HG03521 (cell line): ENCODE data around the gene ABCG2.
"Not testable (repeated sequence)": the region's sequence is repeated elsewhere in the genome, so short reads cannot be mapped to it uniquely, and the experiment has no call there.

Experiments used
- ATAC-seq: cut with Tn5 transposase; IDR thresholded peaks from one replicate; pipeline ENCODE4 v1.9.1; 2021; ENCODE audit warnings: mild to moderate bottlenecking, moderate library complexity; ENCODE audit not compliant: unreplicated experiment

Gene ABCG2

DNA sequence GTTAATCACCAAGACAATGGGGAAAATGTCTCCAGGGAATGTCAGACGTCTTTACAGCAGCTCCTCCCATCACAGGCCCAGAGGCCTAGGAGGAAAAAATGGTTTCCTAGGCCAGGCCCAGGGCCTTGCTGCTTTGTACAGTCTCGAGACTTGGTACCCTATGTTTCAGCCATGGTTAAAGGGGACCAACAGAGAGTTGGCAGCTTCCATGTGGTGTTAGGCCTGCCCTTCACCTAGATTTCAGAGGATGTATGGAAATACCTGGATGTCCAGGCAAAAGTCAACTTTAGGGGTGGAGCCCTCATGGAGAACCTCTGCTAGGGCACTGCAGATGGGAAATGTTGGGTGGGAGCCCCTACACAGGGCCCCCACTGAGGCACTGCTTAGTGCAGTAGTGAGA lies 38.5 kb downstream of the ABCG2 start:
- ATAC-seq, result no peak

DNA sequence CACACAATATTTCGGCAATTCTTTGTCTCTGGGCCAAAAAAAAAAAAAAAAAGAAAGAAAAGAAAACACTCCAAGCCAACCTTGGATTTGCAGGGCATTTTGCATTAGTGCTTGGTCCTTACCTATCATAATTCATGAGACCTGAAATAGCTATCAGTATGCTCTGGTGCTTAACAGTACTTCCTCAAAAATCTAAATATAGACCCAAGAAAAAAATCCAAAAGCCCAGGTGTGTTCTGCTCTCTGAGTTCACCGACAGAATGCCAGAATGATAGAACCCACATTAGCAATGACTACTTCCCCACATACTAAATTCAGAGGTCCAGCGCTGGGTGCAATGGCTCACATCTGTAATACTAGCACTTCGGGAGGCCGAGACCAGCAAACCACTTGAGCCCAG lies 42.9 kb downstream of the ABCG2 start:
- no peak for ATAC-seq

DNA sequence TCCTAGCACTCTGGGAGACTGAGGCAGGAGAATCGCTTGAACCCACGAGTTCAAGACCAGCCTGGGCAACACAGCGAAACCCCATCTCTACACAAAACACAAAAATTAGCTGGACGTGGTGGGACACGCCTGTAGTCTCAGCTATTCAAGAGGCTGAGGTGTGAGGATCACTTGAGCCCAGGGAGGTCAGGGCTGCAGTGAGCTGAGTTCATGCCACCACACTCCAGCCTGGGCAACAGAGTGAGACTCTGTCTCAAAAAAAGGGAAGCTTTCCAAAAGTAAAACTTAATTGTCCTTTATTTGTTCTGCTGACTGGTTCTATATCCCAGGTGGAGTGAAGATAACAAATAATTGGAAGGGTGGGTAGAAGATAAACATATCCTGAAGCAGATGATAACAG lies 45.6 kb downstream of the ABCG2 start:
- ATAC-seq, result no peak

DNA sequence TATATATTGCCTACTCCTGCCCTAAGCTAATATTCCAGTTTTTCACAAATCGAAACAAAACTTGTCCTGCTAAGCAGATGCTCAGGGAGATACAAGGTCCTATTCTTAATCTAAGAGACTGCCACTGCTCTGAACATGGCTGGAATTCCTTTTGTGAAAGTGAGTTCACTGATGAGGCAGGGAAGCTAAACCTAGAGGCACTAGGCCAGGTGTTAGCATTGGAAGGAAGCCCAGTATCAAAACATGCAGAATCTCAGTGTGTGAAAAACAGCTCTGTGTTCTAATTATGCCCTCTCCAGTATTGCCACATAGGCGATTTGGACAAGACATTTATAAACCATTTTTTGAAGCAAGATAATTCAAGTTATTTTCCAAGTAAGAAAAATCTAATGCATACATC lies 47.6 kb downstream of the ABCG2 start:
- ATAC-seq, result no peak

DNA sequence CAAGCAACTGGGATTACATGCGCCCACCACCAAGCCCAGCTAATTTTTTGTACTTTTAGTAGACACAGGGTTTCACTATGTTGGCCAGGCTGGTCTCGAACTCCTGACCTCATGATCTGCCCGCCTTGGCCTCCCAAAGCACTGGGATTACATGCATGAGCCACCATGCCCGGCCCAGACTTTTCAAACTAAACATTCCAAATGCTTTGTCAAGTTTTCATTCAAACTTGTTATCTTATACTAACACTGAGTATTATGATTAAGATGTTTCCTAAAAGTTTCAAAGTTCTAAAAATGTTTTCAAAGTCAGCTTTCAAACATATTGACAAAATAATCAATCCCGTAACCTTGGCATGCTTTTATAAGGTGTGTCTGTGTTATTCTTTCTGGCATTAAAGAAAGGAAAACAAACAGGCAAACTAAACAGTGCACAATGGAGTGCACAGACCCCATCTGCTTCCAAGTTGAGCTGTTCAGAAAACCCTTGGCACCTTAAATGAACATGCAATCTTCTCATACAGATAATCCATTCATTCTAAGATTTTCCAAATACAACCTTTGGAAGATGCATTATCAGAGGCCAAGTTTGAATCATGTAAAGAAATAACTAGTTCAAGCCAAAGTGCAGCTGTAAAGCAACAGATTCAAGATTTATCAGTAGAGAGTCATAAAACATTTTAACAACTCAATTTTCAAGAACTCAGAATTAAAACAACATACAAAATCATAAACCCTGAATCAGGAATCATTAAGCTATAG lies 49.1 kb downstream of the ABCG2 start:
- ATAC-seq, result no peak

DNA sequence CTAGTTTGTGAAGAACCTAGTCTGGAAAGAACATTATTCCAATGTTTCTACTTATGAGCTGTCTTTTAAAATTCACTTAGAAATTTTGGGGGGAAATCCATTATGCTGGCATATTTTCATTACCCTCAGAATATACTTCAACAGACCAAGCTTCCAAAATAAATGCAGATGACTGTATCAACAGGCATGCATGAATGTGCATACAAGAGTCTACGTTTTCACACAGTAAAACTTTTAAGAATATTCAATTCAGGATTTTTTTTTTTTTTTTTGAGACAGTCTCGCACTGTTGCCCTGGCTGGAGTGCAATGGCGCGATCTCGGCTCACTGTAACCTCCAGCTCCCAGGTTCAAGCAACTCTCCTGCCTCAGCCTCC lies 49.7 kb downstream of the ABCG2 start:
- no peak for ATAC-seq

DNA sequence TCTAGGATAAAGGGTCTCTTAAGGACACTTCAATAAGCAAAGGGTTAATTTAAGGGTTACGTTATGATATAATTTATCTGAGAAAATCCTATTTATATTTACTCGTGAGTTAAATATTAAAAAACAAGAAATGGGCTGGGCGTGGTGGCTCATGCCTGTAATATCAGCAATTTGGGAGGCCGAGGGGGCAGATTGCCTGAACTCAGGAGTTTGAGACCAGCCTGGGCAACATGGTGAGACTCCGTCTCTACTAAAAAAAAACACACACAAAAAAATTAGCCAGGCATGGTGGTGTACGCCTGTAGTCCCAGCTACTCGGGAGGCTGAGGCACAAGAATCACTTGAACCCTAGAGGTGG lies 50.4 kb downstream of the ABCG2 start:
- ATAC-seq, result not testable (repeated sequence)

DNA sequence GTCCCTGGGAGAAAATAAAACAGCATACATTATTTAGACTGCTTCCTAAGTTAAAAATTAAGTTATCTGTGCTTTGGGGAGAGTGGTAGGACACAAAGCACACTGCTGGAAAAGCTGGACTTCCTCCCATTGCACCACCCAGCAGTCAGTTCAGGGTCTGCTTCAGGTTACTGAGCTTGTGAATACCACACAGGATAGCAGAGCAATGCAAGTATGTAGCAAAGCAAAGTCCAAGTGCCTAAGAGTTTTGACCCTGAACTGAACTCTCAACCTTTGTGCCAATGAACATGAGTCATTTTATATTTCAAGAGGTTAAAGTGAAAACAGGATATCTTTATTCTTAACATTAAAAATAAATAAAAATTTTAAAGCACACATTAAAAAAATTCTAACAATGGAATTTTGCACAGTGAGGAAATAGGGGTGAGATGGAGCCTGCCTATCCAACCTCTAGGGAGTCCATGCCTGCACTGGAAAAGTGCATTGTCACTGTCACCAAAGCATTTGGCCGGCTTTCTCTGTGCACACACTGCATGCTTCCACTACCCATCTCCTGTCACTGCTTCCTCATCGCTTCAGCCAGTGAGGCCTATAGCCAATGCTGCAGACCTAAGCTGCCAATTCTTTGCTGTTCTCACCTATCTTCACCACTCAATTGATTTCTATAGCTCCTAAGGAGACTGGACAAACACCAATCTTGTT lies 50.9 kb downstream of the ABCG2 start:
- ATAC-seq, result no peak

DNA sequence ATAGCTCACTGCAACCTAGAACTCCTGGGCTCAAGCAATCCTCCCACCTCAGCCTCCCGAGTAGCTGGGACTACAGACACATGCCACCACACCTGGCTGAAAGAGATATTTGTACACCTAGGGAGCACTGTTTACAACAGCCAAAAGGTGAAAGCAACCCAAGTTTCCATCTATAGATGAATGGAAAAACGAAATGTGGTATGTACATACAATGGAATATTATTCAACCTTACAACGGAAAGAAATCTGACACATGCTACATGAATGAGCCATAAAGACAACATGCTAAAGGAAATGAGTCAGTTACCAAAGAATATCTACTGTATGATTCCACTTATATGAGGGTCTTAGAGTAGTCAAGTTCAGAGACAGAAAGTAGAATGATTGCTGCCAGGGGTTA lies 52.2 kb downstream of the ABCG2 start:
- ATAC-seq, result no peak

DNA sequence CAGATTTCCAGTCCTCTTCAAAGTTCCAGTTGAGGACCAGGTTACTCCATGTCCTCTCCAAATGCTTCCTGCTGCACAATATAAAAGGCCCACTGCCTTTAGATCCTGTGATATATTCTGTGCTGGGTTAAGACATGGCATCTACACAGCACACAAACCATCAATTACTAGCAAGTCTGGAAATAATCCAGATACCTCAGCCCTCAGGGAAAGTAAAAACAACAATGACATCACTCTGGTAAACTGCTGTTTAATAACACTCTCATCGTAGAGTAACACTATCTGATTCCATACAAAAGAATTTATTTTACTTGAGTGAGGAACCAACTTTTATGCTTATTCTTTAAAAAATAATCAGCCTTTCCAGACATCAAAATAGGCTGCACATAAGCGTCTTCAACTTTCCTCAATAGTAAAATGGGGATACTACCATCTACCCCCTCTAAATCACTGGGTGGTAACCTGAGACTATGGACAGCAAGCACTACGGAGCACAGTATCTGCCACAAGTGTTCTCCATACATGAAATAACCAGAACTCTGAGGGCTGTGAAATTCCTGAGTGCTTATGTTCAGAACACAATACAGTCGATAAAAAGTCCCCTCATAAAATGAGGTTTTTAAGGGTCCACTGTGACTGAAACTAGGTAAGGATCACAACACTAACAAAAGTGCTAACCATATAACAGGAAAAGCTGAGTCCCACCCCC lies 53.4 kb downstream of the ABCG2 start:
- no peak for ATAC-seq

DNA sequence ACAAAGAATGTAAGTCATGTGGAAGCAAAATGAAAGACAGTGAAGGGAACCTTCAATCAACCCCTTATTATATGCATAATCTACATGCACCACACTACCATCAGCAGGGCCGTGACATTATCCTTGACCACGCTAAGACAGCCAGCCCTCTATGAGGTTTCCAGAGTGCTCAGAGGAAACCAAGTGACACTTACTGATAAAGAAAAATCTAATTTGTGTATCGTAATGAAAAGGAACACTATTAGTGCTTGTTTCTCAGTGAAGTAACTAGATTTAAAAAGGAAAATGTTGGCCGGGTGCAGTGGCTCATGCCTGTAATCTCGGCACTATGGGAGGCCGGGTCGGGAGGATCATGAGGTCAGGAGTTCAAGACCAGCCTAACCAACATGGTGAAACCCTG lies 56.4 kb downstream of the ABCG2 start:
- no peak for ATAC-seq

DNA sequence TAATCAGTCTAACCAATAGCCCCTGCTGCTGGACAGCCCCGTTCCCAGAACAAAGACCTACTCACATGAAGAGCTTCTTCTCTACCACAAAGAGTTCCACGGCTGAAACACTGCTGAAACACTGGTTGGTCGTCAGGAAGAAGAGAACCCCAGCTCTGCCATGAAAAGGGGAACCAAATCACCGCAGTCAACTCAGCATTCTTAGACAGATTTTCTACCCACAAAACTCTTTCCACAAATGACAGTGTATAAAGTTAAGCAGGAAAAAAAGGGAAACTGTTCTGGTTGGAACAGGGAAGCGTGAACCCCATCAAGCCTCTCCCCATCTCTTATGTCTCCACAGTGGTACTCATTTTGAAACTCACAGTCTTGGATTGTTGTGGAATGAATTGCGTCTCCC lies 57.3 kb downstream of the ABCG2 start:
- no peak for ATAC-seq

DNA sequence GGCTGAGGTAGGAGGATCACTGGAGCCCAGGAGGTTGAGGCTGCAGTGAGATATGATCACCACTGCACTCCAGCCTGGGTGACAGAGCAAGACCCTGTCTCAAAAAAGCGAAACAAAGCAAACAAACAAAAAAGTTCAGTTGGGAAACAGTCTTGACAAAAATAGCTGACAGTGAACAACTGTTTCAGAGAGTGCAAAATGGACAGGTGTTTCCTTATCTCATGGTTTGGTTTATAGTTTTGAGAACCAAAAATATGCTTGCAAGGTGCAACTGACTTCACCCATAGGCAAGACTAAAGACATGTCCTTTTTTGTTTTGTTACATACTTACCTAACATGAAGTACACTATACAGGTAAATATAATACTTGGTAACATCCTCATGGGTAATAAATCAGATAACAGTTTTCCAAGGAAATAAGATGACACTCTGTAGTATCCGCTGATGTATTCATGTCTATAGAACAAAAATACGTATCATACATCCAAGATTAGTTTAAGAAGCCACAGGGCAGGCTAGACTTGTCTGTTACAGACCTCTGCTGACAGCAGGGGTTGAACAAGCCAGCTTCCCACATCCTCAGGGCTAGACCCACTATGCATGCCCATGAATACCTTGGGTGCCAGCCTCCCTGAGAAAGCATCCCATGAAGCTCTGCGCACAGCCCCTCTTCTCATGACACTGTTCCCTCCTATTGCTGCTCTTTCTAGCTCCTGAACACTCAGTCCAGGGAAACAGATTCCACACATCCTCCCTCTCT lies 59.3 kb downstream of the ABCG2 start:
- no peak for ATAC-seq

DNA sequence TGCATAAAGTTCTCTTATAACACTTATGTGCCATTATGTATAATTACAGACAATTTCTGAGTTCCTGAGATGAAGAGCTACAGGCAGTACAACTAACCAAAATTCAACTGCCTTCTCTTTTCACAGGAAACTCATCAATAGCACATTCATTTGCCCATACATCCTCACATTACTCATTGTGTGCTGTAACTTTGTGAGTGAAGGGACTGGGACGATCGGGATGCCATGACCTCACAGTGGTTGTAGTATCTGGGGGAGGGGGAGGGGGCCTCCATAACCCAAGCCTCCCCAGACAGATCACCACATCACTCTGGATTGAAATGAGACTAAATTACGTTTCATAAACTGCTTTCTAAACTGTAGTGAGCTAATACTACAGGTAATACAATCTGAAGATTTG lies 60.7 kb downstream of the ABCG2 start:
- ATAC-seq, result no peak

DNA sequence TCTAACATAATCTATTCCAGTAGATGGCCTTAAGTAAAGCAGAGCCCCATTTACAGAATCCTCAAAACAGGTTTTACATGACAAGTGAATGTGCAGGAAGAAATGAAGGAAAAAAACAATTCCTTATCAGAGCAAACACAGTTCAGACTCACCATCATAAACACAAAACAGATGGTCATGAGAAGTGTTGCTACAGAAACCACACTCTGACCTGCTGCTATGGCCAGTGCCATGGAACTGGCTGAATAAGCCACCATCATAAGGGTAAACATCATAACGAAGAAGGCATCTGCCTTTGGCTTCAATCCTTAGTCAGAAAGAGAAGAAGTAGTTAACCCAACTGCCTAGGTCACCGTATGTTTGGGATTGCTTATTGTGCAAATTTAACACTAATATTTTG lies 61.1 kb downstream of the ABCG2 start:
- no peak for ATAC-seq

DNA sequence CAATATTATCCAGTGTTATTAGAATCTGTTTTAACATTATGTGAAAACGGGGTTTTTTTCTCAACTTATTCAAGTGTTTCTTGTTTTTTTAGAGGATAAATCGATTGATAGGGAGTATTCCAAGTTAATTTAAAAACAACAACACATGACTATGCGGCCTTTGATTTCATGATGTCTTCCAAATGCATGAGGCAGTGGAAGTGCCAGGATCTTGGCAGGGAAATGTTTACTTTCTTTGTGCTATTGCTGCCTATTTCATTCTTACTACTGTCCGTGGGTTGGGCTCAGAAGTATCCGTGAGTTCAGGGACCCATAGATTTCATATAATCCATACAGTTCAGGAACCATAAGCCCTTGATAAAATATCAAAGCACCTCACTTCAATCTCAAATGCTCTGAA lies 64.6 kb downstream of the ABCG2 start:
- ATAC-seq, result no peak

DNA sequence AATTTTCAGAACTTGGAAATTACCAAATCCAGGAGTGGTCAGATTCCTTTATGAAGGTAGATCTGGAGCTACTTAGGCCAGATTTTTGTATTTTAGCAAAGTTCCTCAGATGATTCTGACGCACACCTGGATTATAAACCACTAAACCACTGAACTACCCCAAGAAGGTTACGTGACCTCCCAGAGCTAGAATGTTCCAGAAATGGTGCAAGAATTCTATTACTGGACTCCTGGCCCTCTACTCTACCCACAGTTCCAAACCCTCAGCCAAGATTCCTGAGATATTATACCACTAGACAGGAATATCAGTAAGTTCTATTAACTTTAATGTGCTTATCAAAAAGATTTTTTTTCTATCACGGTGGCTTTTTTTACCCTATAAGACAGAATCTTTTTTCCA lies 67.1 kb downstream of the ABCG2 start:
- ATAC-seq, result no peak

DNA sequence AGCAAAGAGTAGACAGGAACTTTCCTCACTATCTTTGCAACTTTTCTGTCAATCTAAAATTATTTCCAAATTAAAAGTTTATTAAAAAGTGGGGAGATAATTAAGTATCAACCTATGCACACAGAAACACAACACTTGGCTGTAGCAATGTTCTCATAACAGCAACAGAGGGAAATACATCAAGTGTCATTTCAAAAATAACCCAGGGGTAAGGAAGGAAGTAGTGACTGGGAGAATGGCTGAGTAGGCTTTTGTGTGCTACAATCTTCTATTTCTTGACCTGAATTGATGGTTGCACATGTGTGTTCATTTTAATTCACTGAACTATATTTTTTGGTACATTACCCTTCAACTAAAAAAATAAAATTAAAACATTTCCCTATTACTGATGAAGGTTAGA lies 67.5 kb downstream of the ABCG2 start:
- ATAC-seq, result no peak

DNA sequence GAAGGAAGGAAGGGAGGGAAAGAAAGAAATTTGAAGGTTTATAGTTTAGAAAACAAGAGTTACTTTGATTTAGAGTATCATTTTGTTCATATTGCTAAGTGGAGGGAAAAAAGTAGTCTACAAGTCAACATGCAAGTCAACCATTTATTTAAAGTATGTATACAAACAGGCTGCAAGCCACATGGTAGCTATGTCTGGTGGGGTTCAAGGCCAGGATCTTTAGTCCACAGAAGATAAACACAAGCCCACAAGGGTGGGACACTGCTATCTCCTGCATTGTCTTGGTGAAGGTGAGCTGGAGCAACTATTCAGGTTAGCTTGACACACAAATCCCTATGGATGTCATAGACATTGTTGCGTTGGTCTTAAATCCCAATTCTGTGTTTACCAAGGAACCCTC lies 71.4 kb downstream of the ABCG2 start:
- ATAC-seq, result no peak

DNA sequence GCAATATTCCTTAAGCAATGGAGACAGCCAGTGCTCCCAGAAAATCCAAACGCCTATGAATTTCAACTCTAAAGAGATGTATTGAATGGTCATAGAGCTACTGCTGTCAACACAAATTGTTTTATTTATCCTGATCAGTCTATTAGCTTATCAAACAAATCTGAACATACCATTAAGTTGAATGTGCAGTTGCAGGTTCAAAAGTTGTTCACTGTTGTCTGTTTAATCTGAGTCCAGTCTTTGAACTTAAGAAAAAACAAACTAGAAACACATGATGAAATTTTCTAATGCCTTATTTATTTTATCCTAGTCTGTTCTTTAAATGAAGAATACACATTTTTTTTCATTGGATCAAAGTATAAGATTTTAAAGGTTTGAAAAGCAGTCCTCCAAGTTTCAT lies 77.8 kb downstream of the ABCG2 start:
- no peak for ATAC-seq

DNA sequence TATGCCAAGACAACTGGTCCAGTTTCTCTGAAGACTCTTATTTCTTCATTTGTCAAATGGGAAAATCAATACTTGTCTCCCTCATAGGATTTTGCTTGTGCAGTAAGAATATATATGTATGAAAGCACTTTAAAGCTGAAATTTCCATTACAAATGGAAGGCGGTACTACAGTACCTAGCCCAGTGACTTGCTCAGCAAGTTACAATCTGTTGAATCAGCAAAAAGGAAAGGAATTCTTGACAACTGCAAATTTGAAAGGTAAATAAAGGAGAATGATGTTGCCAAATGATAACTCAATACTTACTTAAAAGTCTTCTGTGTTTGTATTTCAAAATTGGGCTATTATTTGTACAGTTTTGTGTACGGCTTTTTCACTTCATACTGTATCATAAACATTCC lies 79.9 kb downstream of the ABCG2 start:
- ATAC-seq, result no peak
